OCI-M2 (cell line): ENCODE results near the gene SLC38A1.
"Not testable (repeated sequence)": the region's sequence is repeated elsewhere in the genome, so short reads cannot be mapped to it uniquely, and the experiment has no call there.

Experiments
- DNase-seq: peaks from one replicate; lab custom pipeline; 2025; ENCODE audit not compliant: unreplicated experiment; lab: John Stamatoyannopoulos, UW

Gene SLC38A1

GRCh38 chr12:46174061-46174662 lies 94.7 kb downstream of the SLC38A1 start:
- no peak for DNase-seq

DNA sequence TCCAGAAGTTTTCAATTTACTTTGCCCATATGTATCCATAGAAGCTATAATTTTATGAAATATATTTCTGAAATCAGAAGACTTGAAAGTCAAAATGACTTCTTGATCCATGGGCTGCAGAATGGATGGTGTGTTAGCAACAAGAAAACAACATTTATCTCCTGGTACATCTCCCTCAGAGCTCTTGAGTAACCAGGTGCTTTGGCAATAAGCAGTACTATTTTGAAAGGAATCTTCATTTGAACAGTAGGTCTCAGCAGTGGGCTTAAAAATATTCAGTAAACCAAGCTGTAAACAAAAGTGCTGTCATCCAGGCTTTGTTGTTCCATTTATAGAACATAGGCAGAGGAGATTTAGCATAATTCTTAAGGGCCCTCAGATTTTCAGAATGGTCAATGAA lies 100.4 kb downstream of the SLC38A1 start:
- DNase-seq, result no peak

GRCh38 chr12:46167412-46167811 lies 101.4 kb downstream of the SLC38A1 start:
- DNase-seq, result no peak

DNA sequence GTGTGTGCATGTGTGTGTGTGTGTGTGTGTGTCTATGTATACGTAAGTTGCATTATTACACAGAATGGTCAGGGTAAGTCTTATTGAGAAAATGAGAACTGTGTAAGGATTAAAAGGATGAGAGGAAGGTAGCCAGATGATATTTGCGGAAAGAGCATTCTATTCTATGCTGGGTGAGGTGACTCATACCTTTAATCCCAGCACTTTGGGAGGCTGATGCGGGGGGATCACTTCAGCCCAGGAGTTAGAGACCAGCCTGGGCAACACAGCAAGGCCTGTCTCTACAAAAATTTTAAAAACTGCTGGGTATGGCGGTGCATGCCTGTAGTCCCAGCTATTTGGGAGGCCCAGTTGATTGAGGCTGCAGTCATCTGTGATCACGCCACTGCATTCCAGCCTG lies 103.7 kb downstream of the SLC38A1 start:
- DNase-seq, result no peak

DNA sequence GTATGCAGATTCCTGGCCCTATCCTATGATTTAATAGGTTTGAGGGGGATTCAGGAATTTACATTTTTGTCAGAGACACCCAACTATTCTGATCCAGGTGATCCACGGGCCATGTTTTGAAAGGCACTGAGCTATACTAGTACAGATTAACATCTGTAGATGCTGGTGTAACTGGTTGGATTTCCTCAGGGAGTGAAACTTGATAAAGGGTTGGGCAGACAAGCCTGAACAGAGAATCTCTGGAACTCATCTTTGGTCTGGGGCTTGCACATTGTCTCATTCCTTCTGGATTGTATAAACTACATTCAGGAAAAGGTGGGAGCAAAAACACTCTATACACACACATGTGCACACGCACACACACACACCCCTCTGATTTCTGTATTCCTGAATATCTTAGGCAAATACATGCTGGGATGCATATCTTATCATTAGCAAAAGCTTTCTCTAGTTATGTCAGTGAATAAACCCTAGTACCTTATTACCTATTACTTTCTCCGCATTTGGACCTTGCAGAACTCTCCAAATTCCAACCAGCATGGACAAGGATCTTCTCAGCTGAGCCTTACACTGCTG lies 104.6 kb downstream of the SLC38A1 start:
- no peak for DNase-seq

GRCh38 chr12:46162549-46163076 lies 106.2 kb downstream of the SLC38A1 start:
- DNase-seq, result not testable (repeated sequence)

- DNase-seq, result no peak
These were observed 107.7 kb downstream of the SLC38A1 start for GRCh38 chr12:46160981-46161690.

GRCh38 chr12:46160101-46160980 lies 108.5 kb downstream of the SLC38A1 start:
- DNase-seq, result no peak

- no peak for DNase-seq
These were observed 109.4 kb downstream of the SLC38A1 start for GRCh38 chr12:46159309-46159901.

DNA sequence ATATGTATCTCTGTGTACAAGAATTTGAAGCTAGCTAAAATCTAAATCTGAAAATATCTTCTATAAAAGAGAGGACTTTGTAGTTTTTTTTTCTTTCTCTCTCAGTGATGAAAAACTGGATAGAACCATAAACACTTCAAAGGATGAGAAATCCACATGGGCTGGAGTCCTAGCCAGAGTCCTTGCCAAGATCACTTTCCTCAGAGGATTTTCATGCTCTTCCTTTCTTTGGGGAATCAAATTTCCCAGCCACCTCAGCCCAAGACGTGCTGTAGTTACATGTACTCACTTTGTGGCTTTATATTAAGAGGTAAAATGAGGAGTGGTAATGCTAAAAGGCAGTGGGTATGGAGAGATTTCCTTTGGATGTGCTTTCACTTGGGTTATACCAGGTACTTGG lies 110.3 kb downstream of the SLC38A1 start:
- no peak for DNase-seq

DNA sequence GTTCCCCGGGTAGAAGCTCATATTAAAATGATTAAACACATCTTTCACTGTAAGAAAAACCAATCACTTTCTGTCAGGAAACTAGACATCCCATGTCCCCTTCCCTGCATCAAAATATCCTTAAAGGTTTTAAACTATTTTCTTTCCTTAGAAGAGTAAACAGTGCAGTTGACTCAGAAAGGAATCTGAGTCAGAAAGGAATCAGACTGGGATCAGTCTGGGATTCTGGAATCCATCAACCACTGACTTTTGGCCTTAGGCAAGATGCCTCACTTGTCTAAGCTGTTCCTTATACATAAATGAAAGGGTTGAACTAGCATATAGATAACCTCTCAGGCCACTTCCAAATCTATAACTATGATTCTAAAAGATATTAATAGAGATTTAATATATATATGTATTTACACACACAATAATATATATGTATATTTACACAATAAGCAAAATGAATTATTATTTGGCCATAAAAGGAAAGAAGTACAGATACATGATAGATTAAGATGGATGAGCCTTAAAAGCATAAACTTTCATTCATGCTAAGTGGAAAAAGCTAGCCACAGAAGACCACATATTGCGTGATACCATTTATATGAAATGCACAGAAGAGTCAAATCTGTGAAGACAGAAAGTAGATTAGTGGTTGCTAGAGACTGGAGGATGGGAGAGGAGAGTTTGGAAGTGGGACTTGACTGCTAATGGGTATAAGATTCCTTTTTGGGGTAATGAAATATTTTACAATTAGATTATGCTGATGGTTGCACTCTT lies 114.4 kb downstream of the SLC38A1 start:
- DNase-seq, result no peak

DNA sequence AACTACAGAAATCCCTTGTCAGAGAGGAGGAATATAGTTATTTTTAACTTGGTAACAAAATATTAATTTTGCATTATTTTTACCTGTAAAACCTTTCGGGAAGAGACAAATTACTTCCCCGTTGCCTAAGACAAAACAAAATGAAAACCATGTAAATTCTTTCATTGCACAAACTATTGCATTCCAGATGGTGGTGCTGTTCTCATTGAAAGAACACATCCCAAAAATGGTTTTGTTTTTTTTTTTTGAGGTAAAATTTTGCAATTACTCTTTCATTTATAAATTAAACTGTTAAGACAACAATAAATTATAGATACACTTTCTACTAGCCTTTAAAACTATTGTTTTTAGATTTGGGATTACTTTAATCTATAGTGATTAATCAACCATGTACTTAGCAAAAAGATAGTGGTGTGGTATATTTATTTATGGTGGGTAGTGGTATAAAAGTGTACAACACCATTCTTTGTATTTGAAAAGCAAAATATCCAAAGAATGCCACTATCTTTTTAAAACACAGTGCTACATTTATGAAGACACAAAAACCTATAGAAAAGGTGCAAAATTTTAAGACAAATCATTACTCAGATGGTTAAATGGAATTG lies 115.5 kb downstream of the SLC38A1 start:
- DNase-seq, result no peak

- no peak for DNase-seq
These were observed 116.4 kb downstream of the SLC38A1 start for GRCh38 chr12:46152456-46152855.

GRCh38 chr12:46150735-46151134 lies 118.1 kb downstream of the SLC38A1 start:
- no peak for DNase-seq

DNA sequence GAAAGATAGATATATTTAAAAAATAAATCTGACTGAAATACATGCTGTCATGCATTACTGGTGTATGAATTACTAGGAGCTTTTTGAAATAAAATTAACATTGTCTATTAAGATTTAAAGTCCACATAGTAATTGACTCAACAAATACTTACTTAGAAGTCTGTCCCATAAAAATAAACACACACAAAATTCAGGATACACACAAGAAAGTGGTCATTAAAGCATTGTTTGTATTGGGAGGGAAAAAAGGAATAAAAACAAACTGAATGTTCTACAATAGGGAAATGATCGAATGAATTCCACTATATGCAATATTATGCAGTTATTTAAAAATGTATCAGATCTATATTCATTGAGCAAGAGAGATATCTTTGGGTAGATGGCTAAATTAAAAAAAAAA lies 118.9 kb downstream of the SLC38A1 start:
- DNase-seq, result no peak

- no peak for DNase-seq
These were observed 119.8 kb downstream of the SLC38A1 start for GRCh38 chr12:46149079-46149464.

DNA sequence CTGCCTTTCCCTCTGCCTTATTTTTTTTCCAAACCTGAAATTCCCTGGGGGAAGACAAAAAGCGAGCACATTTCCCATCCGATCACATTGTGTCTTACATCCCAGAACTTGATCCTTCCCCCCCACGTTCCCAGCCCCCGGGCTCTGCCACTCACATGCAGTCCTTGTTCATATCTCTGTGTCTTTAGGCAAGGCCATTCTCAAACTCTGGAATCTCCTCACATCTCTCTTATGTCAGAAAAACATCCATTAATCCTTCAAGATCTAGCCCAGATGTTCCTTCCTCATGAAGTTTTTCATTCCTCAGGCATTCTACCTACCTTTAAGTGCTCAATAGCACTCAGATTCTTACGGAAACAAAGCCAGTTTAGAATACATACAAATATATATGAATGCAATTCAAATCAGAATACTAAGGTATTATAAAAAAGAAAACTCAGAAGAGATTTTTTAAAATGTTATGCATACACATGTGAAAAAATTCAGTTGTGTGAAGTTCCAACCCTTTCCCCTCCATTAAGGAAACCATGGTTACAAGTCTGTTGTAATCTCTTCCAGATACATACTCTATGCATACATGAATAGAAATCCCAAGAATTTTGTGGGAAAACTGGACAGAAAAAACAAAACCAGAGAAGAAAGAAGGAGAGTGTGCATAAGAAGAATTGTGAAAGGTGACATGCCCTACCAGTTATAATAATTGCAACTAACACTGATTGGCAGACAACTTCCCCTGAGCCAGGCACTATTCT lies 120.3 kb downstream of the SLC38A1 start:
- DNase-seq, result no peak

GRCh38 chr12:46147144-46147543 lies 121.7 kb downstream of the SLC38A1 start:
- no peak for DNase-seq

- DNase-seq, result no peak
These were observed 123.0 kb downstream of the SLC38A1 start for GRCh38 chr12:46145881-46146280.
